GM19240 (cell line): Measurements from ENCODE around the gene KLF15.

ENCODE experiments used
- DNase-seq: peaks from one replicate; pipeline ENCODE4 v3.0.0; 2011; ENCODE audit warnings: low spot score; ENCODE audit not compliant: insufficient read length

KLF15 gene

GRCh38 chr3:126321490-126321889 lies 35.7 kb downstream of the KLF15 start:
- DNase-seq, result no peak

GRCh38 chr3:126320517-126321293 lies 36.5 kb downstream of the KLF15 start:
- no peak for DNase-seq

GRCh38 chr3:126319701-126320295 lies 37.4 kb downstream of the KLF15 start:
- no peak for DNase-seq

GRCh38 chr3:126317029-126317996 lies 39.9 kb downstream of the KLF15 start:
- no peak for DNase-seq

- DNase-seq, result no peak
Measured at GRCh38 chr3:126316501-126316939, 40.7 kb downstream of the KLF15 start.

GRCh38 chr3:126316031-126316461 lies 41.2 kb downstream of the KLF15 start:
- no peak for DNase-seq

GRCh38 chr3:126314790-126315658 lies 42.2 kb downstream of the KLF15 start:
- DNase-seq, result no peak

- no peak for DNase-seq
Measured at GRCh38 chr3:126314305-126314789, 42.9 kb downstream of the KLF15 start.

GRCh38 chr3:126313580-126314304 lies 43.5 kb downstream of the KLF15 start:
- DNase-seq, result no peak

- DNase-seq, result no peak
Measured at GRCh38 chr3:126313166-126313565, 44.0 kb downstream of the KLF15 start.

GRCh38 chr3:126312341-126312740 lies 44.9 kb downstream of the KLF15 start:
- no peak for DNase-seq

GRCh38 chr3:126311338-126311978 lies 45.8 kb downstream of the KLF15 start:
- DNase-seq, result no peak

GRCh38 chr3:126310816-126311215 lies 46.4 kb downstream of the KLF15 start:
- no peak for DNase-seq

- DNase-seq, result no peak
Measured at GRCh38 chr3:126309861-126310655, 47.1 kb downstream of the KLF15 start.

- DNase-seq, result no peak
Measured at GRCh38 chr3:126309165-126309564, 48.0 kb downstream of the KLF15 start.

- no peak for DNase-seq
Measured at GRCh38 chr3:126308394-126309125, 48.6 kb downstream of the KLF15 start.

GRCh38 chr3:126307591-126308393 lies 49.4 kb downstream of the KLF15 start:
- no peak for DNase-seq
